Measurements from ENCODE around the gene PLA2G6. TPM values are rescaled to one million over a fixed set of nuclear protein-coding genes. Genes with fewer than 3 reads are reported as not detected.
A peak's percentile ranks its signal among the peaks of the same experiment; 100 is the strongest.

Gene PLA2G6
- total RNA-seq, 2 experiments from 2014 or later = 54.0 to 57.3 TPM

- H3K4me3 Mint-ChIP-seq = no peak overlapping the region
- ATAC-seq (no peak), DNase-seq (no peak)
- intact Hi-C loops (cut with DNase I, micrococcal nuclease) = no loop called here
- ChIA-PET POLR2A (no interaction called here), CTCF (no interaction called here)
- peaks cover 35% of the 10 kb centered on the region for H3K4me1 Mint-ChIP-seq
- H3K36me3 Mint-ChIP-seq (ENCODE audit: low read depth) = peaks cover 8% of the 10 kb centered on the region
- peak overlapping the region; percentile 0 for H3K27ac Mint-ChIP-seq
- H3K9me3 Mint-ChIP-seq (ENCODE audit: low read depth) = no peaks in the 10 kb centered on the region
- no peaks in the 10 kb centered on the region for H3K27me3 Mint-ChIP-seq
Observed at GRCh38 chr22:38213319-38213989, 31.8 kb upstream of the PLA2G6 start.

DNA sequence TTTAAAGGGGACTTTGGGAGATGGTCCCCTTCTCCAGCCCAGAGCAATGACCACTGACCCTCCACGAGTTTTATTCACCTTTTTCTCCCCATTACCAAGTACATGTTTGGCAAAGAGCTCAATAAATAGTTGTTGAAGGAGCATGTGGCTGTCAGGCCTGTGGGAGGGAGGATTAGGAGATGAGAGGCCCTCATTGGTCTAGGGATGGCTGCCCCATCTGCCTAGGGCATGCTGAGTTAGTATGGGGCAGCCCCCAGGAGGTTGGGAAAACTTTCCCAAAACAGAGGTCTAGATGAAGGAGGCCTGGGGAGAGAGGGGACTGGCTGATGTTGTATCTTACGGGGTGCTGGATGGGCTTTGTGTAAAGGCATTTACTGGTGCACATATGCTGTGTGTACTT, 30.8 kb upstream of the PLA2G6 start:
- Mint-ChIP-seq H3K4me3 (no peak overlapping the region), H3K9me3 (ENCODE audit: low read depth) (no peaks in the 10 kb centered on the region), H3K27ac (no peak overlapping the region), H3K36me3 (ENCODE audit: low read depth) (peaks cover 8% of the 10 kb centered on the region), H3K27me3 (no peaks in the 10 kb centered on the region), H3K4me1 (peaks cover 31% of the 10 kb centered on the region)
- DNase-seq (no peak), ATAC-seq (no peak)
- CTCF ChIA-PET = interaction anchor here (1.0 kb wide), 1 partner anchor 157 kb away, joined by 3 read pairs; no protein-coding TSS in a partner anchor
- POLR2A ChIA-PET = no interaction called here
- intact Hi-C loops (cut with DNase I, micrococcal nuclease) = no loop called here

DNA sequence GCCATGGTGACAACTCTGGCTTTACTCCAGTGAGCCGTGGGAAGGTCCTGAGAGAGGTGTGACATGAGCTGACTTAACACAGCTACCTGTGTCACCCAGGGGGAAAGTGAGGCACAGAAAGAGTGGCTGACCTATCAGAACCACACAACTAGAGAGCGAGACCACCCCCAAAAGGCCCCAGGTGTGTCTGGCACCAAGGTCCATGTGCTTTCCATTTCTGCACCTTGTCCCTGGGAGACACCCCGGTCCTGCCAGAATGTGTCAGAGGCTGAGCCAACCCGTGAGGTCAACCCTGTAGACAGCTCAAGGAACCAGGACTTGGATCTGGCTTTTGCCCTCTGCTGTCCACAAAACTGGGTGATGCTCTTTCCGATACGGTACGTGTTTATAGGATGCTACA, 29.9 kb upstream of the PLA2G6 start:
- intact Hi-C loops (cut with DNase I, micrococcal nuclease) = no loop called here
- Mint-ChIP-seq H3K27me3 (no peaks in the 10 kb centered on the region), H3K4me1 (peaks cover 31% of the 10 kb centered on the region), H3K4me3 (no peak overlapping the region), H3K27ac (no peak overlapping the region), H3K9me3 (ENCODE audit: low read depth) (no peaks in the 10 kb centered on the region), H3K36me3 (ENCODE audit: low read depth) (peaks cover 8% of the 10 kb centered on the region)
- ChIA-PET CTCF (interaction anchor here (1.0 kb wide), 1 partner anchor 157 kb away, joined by 3 read pairs; no protein-coding TSS in a partner anchor), POLR2A (no interaction called here)
- no peak for ATAC-seq
- no peak for DNase-seq

DNA sequence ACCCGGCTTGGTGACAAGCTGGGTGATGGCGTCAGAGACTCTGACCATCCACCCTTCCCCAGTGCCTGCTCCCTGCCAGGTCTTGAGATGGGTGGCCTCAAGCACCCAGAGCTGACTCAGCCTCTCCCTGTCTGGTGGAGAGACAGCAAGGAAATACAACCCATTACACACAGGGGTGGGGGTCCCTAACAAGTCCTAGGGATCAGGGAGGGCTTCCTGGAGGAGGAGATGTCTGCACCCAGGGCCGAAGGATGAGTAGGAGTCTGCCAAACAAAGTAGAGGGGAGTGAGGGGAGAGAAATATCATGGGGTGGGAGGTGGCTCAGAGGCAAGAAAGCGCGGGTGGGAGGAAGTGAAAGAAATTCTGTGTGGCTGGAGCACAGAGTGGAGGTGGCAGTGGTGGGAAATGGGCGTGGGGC, 26.9 kb upstream of the PLA2G6 start:
- Mint-ChIP-seq H3K27me3 (no peaks in the 10 kb centered on the region), H3K9me3 (ENCODE audit: low read depth) (no peaks in the 10 kb centered on the region), H3K4me3 (no peak overlapping the region), H3K27ac (no peak overlapping the region), H3K36me3 (ENCODE audit: low read depth) (no peaks in the 10 kb centered on the region), H3K4me1 (peaks cover 33% of the 10 kb centered on the region)
- CTCF ChIA-PET = no interaction called here
- ATAC-seq (no peak), DNase-seq (no peak)
- intact Hi-C loops (cut with DNase I, micrococcal nuclease) = loop anchor here in 1 of 2 experiments (10.0 kb wide), 1 partner anchor 946 kb away; the partner anchor contains the start of gene CBX7
- POLR2A ChIA-PET = interaction anchor here (0.7 kb wide), 1 partner anchor 70 kb away, joined by 3 read pairs; no protein-coding TSS in a partner anchor

DNA sequence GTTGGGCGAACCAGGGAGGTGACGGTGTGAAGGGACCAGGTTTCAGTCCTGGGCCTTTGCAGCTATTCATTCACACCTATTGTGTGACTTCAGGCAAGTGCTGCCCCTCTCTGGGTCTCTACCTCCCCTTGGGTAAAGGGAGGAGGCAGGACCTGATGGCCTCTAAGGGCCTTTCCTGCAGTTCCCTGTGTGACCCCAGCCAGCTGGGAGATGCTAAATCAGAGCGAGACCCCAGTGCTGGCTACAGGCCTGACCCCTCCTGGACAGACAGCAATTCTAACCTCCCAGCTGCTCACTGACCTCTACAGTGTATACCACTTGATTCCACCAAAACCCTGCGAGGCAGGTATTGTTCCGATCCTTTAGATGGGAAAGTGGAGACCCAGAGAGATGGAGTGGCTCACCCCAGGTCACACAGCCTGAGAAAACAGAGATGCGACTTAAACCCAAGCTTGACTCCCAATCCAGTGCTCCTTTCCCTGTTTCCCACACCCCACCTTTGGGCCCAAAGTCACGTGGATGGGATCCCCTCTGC, 26.3 kb upstream of the PLA2G6 start:
- Mint-ChIP-seq H3K36me3 (ENCODE audit: low read depth) (no peaks in the 10 kb centered on the region), H3K9me3 (ENCODE audit: low read depth) (no peaks in the 10 kb centered on the region), H3K27me3 (no peaks in the 10 kb centered on the region), H3K4me1 (peaks cover 31% of the 10 kb centered on the region), H3K27ac (no peak overlapping the region), H3K4me3 (no peak overlapping the region)
- ChIA-PET CTCF (no interaction called here), POLR2A (no interaction called here)
- ATAC-seq (no peak), DNase-seq (no peak)
- intact Hi-C loops (cut with DNase I, micrococcal nuclease) = loop anchor here in 1 of 2 experiments (10.0 kb wide), 1 partner anchor 947 kb away; the partner anchor contains the start of gene CBX7

DNA sequence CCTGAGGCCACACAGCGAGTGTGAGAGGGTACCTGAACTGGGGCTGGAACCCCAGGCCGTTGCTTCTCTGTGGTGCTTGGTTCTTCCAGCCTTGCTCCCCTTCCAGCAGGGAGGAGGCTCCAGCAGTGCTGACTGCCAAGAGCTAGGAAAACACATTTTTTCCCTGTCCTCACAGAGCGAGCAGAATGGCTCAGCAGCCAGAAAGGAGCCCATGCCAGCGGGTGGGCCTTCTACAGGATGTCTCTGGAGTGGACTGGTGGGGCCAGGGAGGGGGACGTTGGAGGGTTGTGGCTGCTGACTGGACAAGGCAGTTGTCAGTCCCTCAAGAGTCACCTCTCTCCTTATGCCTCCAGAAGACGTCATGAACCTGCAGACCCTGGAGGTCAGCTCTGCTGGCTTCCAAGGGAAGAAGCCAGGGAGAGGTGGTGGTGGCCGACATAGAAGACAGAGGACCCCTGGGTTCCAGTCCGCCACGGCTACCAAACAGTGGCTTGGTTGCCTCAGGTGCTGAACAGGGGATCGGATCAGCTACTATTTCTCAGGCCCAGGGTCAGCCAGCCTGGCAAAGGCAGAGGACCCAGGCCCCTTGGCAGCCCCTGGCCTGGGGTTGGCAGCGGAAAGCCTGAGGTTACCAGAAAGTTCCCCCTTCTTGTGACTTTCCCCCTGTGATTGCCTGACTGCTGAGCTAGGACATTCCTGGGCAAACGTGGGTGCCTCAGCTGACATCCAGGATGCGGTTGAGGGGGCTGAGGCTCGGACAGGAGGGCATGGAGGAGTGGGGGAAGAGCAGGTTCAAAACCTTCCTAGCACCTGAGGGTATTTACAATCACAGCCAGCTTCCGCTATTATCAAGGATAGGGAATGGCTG, 23.9 kb upstream of the PLA2G6 start:
- Mint-ChIP-seq H3K27ac (no peak overlapping the region), H3K4me1 (peaks cover 40% of the 10 kb centered on the region), H3K27me3 (no peaks in the 10 kb centered on the region), H3K9me3 (ENCODE audit: low read depth) (no peaks in the 10 kb centered on the region), H3K36me3 (ENCODE audit: low read depth) (no peaks in the 10 kb centered on the region), H3K4me3 (no peak overlapping the region)
- DNase-seq = no peak
- ChIA-PET POLR2A (no interaction called here), CTCF (interaction anchor here (0.8 kb wide), 2 partner anchors 365 to 1080 kb away, joined by 3 read pairs; partner anchors contain the start of gene DMC1)
- intact Hi-C loops (cut with DNase I, micrococcal nuclease) = loop anchor here in 1 of 2 experiments (10.0 kb wide), 1 partner anchor 949 kb away; the partner anchor contains the start of gene CBX7
- ATAC-seq = no peak

- intact Hi-C loops (cut with DNase I, micrococcal nuclease) = loop anchor here (5.0 to 10.0 kb wide), 3 partner anchors 68 to 950 kb away; partner anchors contain the start of genes CBX7 (in 1 of the 2) and TMEM184B (in 1 of the 2)
Observed at GRCh38 chr22:38204784-38205183, 23.2 kb upstream of the PLA2G6 start.

DNA sequence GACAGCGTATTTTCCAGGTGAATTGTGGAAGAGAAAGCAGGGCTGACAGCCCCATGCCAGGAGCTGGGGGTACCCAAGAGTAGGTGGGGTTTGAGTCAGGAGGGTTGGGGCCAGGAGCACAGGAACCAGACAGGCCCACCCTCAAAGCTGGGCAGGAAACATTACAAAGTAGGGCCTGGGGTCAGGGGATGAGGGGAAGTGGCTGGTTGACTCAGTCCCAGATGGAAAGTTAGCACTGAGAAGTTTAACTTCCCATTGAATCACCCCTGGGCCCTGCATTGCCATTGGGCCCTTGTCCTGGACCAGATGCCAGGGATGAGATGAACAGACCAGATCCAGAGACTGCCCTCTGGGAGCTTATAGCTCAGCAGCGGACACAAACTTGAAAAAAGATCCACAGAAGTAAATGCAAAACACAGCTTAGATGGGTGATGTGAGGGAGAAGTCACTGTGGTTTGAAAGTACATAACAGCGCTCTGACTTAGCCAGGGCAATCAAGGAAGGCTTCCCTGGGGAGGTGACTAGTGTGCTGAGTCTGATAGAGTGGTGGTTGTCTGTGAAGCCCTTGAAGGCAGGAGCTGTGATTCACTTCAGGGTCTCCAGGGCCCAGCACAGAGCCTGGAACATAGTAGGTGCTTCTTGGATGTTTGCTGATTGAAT, 22.4 kb upstream of the PLA2G6 start:
- peak overlapping the region; percentile 81 for H3K4me3 Mint-ChIP-seq
- H3K4me1 Mint-ChIP-seq = peaks cover 38% of the 10 kb centered on the region
- intact Hi-C loops (cut with DNase I, micrococcal nuclease) = loop anchor here (1.0 to 10.0 kb wide), 4 partner anchors 68 to 951 kb away; partner anchors contain the start of genes CBX7 (in 1 of the 2) and TMEM184B (in 1 of the 2)
- DNase-seq = no peak
- ChIA-PET CTCF (interaction anchor here (0.6 to 1.5 kb wide), 7 partner anchors 9 to 270 kb away, joined by 3 to 7 read pairs (median 4); no protein-coding TSS in a partner anchor), POLR2A (interaction anchor here (0.7 kb wide), 1 partner anchor 15 kb away, joined by 3 read pairs; no protein-coding TSS in a partner anchor)
- no peaks in the 10 kb centered on the region for H3K27me3 Mint-ChIP-seq
- H3K9me3 Mint-ChIP-seq (ENCODE audit: low read depth) = no peaks in the 10 kb centered on the region
- no peak for ATAC-seq
- H3K36me3 Mint-ChIP-seq (ENCODE audit: low read depth) = no peaks in the 10 kb centered on the region
- peak overlapping the region; percentile 56 for H3K27ac Mint-ChIP-seq

More at GRCh38 chr22:38204784-38205183, 23.2 kb upstream of the PLA2G6 start:
- Mint-ChIP-seq H3K4me1 (peaks cover 36% of the 10 kb centered on the region), H3K27ac (no peak overlapping the region), H3K9me3 (ENCODE audit: low read depth) (no peaks in the 10 kb centered on the region), H3K4me3 (no peak overlapping the region), H3K36me3 (ENCODE audit: low read depth) (no peaks in the 10 kb centered on the region), H3K27me3 (no peaks in the 10 kb centered on the region)
- POLR2A ChIA-PET = interaction anchor here (0.7 kb wide), 1 partner anchor 14 kb away, joined by 3 read pairs; no protein-coding TSS in a partner anchor
- ATAC-seq (no peak), DNase-seq (no peak)
- CTCF ChIA-PET = interaction anchor here (1.1 kb wide), 1 partner anchor 14 kb away, joined by 7 read pairs; no protein-coding TSS in a partner anchor

GRCh38 chr22:38203090-38203810, 21.6 kb upstream of the PLA2G6 start:
- POLR2A ChIA-PET = no interaction called here
- peak overlapping the region; percentile 70 for H3K27ac Mint-ChIP-seq
- H3K27me3 Mint-ChIP-seq = no peaks in the 10 kb centered on the region
- no peaks in the 10 kb centered on the region for H3K9me3 Mint-ChIP-seq (ENCODE audit: low read depth)
- CTCF ChIA-PET = interaction anchor here (0.5 to 1.5 kb wide), 5 partner anchors 9 to 269 kb away, joined by 3 to 4 read pairs (median 3); no protein-coding TSS in a partner anchor
- H3K36me3 Mint-ChIP-seq (ENCODE audit: low read depth) = no peaks in the 10 kb centered on the region
- peak; percentile 18 for ATAC-seq
- H3K4me1 Mint-ChIP-seq = peaks cover 31% of the 10 kb centered on the region
- peak overlapping the region; percentile 81 for H3K4me3 Mint-ChIP-seq
- peak; percentile 62 for DNase-seq
- intact Hi-C loops (cut with DNase I, micrococcal nuclease) = loop anchor here (1.0 to 10.0 kb wide), 4 partner anchors 69 to 952 kb away; partner anchors contain the start of genes CBX7 (in 1 of the 2) and TMEM184B (in 1 of the 2)
